IPS-18a (cell line): ENCODE data around the gene STAB2.

ENCODE experiments used
- H3K27ac ChIP-seq: one replicate; pipeline ENCODE4 v1.5.1; 2013; ENCODE audit warnings: low read length
- H3K27me3 ChIP-seq: one replicate; pipeline ENCODE4 v1.6.1; 2013; ENCODE audit warnings: mild to moderate bottlenecking, low read length; ENCODE audit not compliant: control insufficient read depth, insufficient read depth
- H3K36me3 ChIP-seq: one replicate; pipeline ENCODE4 v1.6.1; 2013; ENCODE audit warnings: low read depth, low read length; ENCODE audit not compliant: control insufficient read depth
- H3K4me1 ChIP-seq: one replicate; pipeline ENCODE4 v1.6.1; 2013; ENCODE audit warnings: low read depth, low read length; ENCODE audit not compliant: control insufficient read depth
- H3K4me3 ChIP-seq: one replicate; pipeline ENCODE4 v1.5.1; 2013; ENCODE audit warnings: low read length
- H3K9ac ChIP-seq: one replicate; pipeline ENCODE4 v1.6.1; 2013; ENCODE audit warnings: mild to moderate bottlenecking, low read length, moderate library complexity
- H3K9me3 ChIP-seq: one replicate; pipeline ENCODE4 v1.6.1; 2013; ENCODE audit warnings: low read depth, low read length; ENCODE audit not compliant: control insufficient read depth

The STAB2 gene

DNA sequence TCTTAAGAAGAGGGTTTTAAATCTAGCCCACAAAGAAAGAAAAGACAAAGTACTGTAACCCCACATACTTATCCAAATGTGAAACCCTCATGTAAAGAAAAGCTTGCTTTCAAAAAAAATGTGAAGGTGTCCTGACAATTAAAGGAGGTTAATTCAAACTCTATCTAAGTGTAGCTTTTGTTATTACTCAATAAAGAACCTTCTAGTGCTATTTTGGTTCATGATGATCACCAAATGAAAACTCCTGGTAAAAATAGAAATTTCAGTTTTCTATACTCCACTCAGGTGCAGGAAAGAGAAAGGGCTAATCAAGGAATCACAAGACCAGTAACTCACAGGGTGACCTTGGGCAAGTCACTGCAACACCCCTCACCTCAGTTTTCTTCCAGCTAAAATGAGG is 1.6 kb downstream of the STAB2 start:
- no peaks in the 10 kb centered on the region for H3K4me1 ChIP-seq
- H3K27ac ChIP-seq: no peak overlapping the region
- H3K9ac ChIP-seq: no peak overlapping the region
- H3K9me3 ChIP-seq: no peaks in the 10 kb centered on the region
- no peak overlapping the region for H3K4me3 ChIP-seq
- H3K27me3 ChIP-seq: no peaks in the 10 kb centered on the region
- no peaks in the 10 kb centered on the region for H3K36me3 ChIP-seq

DNA sequence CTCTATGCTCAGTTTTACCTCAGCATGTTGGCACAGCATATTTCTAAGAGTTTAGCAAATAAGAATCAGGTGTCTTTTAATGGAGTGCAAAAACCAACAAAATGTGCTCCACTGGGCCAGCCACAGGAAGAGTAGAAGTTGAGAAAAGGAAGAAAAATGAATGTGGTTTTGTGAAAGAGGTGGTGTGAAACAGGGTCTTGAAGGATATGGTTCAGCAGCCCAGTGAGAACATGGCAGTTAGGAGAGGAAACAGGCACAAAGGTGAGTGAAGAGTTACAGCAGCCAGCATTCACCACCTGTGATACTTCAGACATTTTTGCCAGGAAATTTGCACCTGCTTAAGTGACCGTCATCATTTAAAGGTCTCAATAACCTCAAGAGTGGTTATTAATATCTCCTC is 2.4 kb downstream of the STAB2 start:
- Histone ChIP-seq H3K4me1 (no peaks in the 10 kb centered on the region), H3K27ac (no peak overlapping the region), H3K36me3 (no peaks in the 10 kb centered on the region), H3K4me3 (no peak overlapping the region), H3K9me3 (no peaks in the 10 kb centered on the region), H3K27me3 (no peaks in the 10 kb centered on the region), H3K9ac (no peak overlapping the region)

DNA sequence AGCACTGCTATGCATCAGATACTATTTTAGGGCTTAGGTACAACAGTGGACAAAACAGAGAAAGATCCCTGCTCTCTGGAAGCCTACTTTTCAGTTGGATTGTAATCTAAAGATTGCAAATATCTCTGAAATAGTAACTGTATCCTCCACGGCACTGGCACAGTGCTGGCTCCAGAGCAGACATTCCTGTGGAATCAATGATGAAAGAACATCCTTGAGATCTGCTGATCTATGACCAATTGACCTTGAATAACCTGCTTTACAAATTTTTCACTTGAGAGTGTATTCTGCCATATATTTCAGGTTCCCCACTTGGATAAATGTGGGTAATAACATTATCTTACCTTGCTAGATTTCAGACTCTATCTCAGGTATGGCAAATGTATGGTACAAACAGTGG is 3.2 kb downstream of the STAB2 start:
- Histone ChIP-seq H3K4me1 (no peaks in the 10 kb centered on the region), H3K9me3 (no peaks in the 10 kb centered on the region), H3K4me3 (no peak overlapping the region), H3K27ac (no peak overlapping the region), H3K36me3 (no peaks in the 10 kb centered on the region), H3K9ac (no peak overlapping the region), H3K27me3 (no peaks in the 10 kb centered on the region)

DNA sequence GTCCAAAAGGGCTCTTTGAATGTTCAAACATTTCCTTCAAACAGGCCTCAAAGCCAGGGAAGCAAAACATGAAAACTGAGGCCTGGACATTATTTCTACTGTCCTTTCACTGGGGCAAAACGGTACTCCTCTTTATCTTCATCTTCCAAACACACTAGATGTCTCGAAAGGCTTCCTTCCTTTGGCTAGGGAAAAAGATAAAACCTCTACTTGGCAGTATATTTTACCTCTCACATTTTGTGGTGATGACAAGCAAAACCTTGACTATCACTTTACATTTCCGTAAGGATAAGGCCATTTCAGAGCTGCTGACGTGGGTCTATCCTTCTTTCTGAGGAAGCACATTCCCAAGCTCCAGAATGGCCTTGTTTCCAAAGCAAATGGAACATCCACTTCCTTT is 9.9 kb downstream of the STAB2 start:
- Histone ChIP-seq H3K4me3 (no peak overlapping the region), H3K27me3 (no peaks in the 10 kb centered on the region), H3K4me1 (no peaks in the 10 kb centered on the region), H3K27ac (no peak overlapping the region), H3K9me3 (no peaks in the 10 kb centered on the region), H3K36me3 (no peaks in the 10 kb centered on the region), H3K9ac (no peak overlapping the region)

DNA sequence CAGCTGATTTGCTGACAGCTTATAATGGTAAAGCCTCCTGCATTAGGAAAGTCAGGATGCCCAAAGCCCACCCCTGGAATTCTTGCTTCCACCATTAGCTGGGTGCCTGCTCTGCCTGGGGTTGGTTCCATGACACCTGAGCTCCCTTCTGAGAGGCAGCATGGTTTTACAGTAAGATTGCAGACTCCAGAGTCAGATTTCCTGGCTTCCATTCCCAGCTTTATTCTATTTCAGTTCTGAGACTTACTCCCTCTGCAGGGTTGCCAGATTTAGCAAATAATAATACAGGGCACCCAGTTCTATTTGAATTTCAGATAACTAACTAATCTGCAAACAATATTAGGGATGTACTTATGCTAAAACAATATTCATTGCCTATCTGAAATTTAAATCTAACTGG is 12.2 kb downstream of the STAB2 start:
- Histone ChIP-seq H3K27ac (no peak overlapping the region), H3K36me3 (no peaks in the 10 kb centered on the region), H3K9ac (no peak overlapping the region), H3K4me3 (no peak overlapping the region), H3K4me1 (no peaks in the 10 kb centered on the region), H3K9me3 (no peaks in the 10 kb centered on the region), H3K27me3 (no peaks in the 10 kb centered on the region)

DNA sequence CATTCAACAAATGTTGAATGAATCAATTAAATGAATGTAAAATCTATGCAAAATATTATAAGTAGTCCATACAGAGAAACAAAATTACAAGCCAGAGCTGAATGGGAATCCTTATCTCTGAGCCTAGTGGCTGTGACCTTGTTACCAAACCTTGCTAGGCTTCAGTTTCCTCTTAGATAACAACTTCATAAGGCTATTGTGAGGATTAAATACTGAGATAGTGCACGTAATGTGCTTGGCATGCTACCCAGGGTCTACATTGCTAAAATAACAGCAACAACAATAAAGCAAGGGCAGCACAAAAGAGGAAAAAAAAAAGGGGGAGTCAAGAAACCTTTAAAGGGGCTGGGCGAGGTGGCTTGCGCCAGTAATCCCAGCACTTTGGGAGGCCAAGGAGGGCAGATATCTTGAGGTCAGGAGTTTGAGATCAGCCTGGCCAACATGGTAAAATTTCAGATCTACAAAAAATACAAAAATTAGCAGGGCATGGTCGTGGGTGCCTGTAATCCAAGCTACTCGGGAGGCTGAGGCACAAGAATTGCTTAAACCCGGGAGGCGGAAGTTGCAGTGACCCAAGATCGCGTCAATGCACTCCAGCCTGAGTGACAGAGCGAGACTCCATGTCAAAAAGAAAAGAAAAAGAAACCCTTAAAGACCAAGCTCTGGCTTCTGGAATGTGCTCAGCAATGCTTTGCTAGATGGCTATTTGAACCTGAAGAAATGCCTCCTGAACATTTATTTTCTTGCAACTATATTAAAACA is 14.1 kb downstream of the STAB2 start:
- no peak overlapping the region for H3K9ac ChIP-seq
- H3K27ac ChIP-seq: no peak overlapping the region
- H3K27me3 ChIP-seq: no peaks in the 10 kb centered on the region
- H3K36me3 ChIP-seq: no peaks in the 10 kb centered on the region
- no peaks in the 10 kb centered on the region for H3K4me1 ChIP-seq
- H3K9me3 ChIP-seq: no peaks in the 10 kb centered on the region
- no peak overlapping the region for H3K4me3 ChIP-seq

DNA sequence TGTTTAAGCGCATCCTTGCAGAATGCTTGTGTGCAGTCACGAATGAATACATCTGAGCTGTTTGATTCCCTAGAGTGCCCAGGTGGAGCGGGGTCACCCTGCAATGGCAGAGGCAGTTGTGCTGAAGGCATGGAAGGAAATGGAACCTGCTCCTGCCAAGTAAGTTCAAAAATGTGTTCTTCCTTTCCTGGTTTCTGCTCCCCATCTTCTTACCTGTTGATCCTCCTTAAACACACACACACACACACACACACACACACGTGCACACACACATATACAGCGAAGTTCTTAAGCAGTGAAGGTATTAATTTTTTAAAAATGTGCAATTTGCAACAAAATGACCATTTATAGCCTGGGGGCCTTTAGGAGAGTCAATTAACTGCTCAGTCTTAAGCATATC is 33.3 kb downstream of the STAB2 start:
- no peak overlapping the region for H3K4me3 ChIP-seq
- no peaks in the 10 kb centered on the region for H3K36me3 ChIP-seq
- H3K27ac ChIP-seq: no peak overlapping the region
- no peaks in the 10 kb centered on the region for H3K4me1 ChIP-seq
- H3K9me3 ChIP-seq: no peaks in the 10 kb centered on the region
- no peaks in the 10 kb centered on the region for H3K27me3 ChIP-seq
- H3K9ac ChIP-seq: no peak overlapping the region

DNA sequence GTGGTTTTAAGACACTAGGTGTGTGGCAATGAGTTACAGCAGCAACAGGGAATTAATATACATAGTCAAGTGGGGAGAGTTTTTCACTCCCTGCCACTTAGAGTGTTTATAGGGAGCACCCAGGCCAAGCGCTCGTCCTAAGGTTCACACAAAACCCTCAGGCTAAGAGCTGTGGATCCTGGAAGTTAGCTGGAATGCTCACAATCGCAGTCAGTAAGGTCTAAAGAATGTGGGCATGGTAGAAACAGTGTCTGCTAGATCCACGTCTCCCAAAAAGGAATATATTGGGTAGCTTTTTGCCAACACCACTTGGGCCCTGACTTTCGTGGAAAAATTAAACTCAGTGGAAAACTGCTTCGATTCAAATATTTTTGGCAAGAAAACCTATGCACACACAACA is 36.6 kb downstream of the STAB2 start:
- no peaks in the 10 kb centered on the region for H3K36me3 ChIP-seq
- H3K4me1 ChIP-seq: no peaks in the 10 kb centered on the region

DNA sequence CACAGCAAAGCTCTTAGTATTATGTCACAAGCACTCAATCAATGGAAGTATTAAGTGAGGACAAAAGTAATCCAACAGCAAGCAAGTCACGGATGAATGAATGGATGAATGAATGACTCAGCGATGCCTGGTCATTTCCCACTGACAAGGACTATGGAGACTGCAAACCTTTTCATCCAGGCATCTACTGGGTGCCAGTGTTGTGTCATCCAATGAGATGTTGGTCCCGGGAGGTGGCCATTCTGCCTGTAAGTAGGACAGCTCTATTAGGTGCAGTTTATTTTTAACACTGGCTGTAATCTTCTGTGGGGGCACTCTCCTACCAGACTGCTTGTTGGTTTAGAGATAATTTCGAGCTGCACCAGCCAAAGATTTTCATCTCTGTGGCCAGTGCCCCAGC is 39.4 kb downstream of the STAB2 start:
- Histone ChIP-seq H3K27ac (no peak overlapping the region), H3K9me3 (no peaks in the 10 kb centered on the region), H3K4me3 (no peak overlapping the region), H3K9ac (no peak overlapping the region), H3K4me1 (no peaks in the 10 kb centered on the region), H3K27me3 (no peaks in the 10 kb centered on the region), H3K36me3 (no peaks in the 10 kb centered on the region)

More for the DNA sequence above, 36.6 kb downstream of the STAB2 start:
- Histone ChIP-seq H3K9ac (no peak overlapping the region), H3K9me3 (no peaks in the 10 kb centered on the region), H3K27ac (no peak overlapping the region), H3K4me3 (no peak overlapping the region), H3K27me3 (no peaks in the 10 kb centered on the region)

DNA sequence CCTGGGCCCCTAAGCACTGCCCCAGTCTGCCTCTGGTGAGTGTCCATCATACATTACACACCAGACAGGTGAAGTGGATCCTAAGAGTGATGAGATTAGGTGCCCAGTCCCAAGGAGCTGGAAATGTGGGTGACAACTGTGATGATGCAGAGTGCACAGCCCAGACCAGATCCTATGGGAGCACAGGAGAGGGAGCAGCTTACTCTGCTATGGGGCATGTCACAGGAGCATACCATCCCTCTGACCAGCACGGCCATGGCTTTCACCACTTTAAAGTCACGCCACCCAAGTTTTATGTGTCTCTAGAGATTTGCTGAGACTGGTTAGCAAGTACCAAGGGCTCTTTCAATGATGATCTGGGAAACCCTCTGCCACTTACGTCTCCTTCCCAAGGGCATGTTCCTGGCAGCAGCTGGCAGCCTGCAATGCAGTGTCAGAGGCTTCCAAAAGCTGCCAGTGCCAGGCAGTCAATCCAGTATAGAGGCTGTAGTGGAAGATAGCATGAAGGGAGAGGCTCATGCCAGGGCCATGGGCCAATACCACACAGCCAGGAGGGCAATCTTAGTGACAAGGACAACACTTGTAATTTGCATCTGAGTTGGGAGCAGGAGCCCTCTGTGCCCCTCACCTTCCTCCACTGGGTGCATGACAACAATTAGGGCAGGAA is 40.2 kb downstream of the STAB2 start:
- Histone ChIP-seq H3K9ac (no peak overlapping the region), H3K9me3 (no peaks in the 10 kb centered on the region), H3K27me3 (no peaks in the 10 kb centered on the region), H3K4me1 (no peaks in the 10 kb centered on the region), H3K36me3 (no peaks in the 10 kb centered on the region), H3K4me3 (no peak overlapping the region), H3K27ac (no peak overlapping the region)

DNA sequence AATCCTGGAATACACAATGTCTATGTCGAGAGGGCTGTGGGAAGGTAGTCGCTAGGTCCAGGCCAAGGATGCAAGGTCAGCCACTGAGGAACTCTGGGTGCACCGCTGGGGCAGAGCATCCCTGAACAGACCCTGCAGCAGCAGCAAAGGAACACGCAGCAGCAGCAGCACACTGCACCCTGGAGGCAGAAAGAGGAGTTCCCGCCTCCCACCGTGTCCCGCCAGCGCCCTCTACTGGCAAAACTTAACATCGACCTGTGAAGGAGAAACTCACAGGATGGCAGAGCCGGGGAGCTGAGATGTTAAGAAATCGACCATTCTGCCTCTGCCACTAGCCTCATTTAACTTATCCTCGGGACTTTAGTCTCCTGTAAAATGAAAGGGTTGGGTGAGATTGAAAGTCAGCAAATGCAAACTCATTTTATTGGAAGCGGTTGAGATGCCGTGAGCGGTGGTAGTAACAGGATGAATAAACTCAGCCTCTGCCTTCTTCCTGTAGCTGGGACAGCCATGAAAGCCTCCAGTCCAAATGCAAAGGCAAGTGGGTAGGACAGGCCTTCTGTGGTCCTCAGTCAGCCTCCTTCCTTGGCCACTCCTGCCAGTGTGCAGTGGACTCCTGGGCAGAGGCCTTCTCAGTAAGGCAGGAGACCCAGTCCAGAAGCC is 45.6 kb downstream of the STAB2 start:
- no peaks in the 10 kb centered on the region for H3K4me1 ChIP-seq
- H3K4me3 ChIP-seq: no peak overlapping the region
- no peak overlapping the region for H3K27ac ChIP-seq
- H3K9me3 ChIP-seq: no peaks in the 10 kb centered on the region
- no peaks in the 10 kb centered on the region for H3K27me3 ChIP-seq
- no peaks in the 10 kb centered on the region for H3K36me3 ChIP-seq
- H3K9ac ChIP-seq: no peak overlapping the region

DNA sequence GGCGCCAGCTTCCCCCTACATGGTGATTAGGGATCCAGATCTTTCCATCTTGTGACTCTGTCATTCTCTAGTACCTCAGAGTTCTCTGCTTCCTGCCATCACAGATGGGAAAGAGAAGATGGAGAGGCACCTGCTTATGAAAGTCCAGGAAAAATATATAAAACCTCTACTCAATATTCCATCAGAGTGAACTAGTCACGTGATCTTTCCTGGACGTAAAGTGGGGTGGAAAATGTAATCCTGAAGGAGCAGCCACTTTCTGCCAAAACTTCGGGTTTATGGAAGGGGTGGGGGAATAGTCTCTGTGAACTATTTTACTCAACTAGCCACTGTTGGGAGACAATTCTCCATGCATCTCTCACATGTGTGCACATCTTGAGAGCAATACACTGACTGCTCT is 47.7 kb downstream of the STAB2 start:
- H3K36me3 ChIP-seq: no peaks in the 10 kb centered on the region
- H3K9ac ChIP-seq: no peak overlapping the region

More for the DNA sequence above, 47.7 kb downstream of the STAB2 start:
- H3K27ac ChIP-seq: no peak overlapping the region
- H3K27me3 ChIP-seq: no peaks in the 10 kb centered on the region
- H3K4me3 ChIP-seq: no peak overlapping the region
- H3K4me1 ChIP-seq: no peaks in the 10 kb centered on the region
- no peaks in the 10 kb centered on the region for H3K9me3 ChIP-seq
